K562 treated with DMSO at 1 percent for 48 hours (cell line): ENCODE data around the gene TNNC2. TPM values are rescaled to one million over a fixed set of nuclear protein-coding genes. Genes with fewer than 3 reads are reported as not detected.

ENCODE experiments used
- total RNA-seq: library from RNA; unstranded; fragments of 300-600 nt; gene quantifications from 2 replicates; pipeline ENCODE4 v1.2.3, GENCODE V29; 2022; ENCODE audit warnings: low replicate concordance; ENCODE audit errors: extremely low read depth

Gene TNNC2
- total RNA-seq = not detected in 2 replicates

GRCh38 chr20:45827030-45827652, at the start of gene TNNC2:
TSS of gene TNNC2 (minus strand) at chr20:45827312. CDS start at chr20:45827248, 64 bp downstream.

GRCh38 chr20:45857114-45857881, 30.2 kb upstream of the TNNC2 start, which contains the start of the genes ACOT8 and ZSWIM3:
TSS of gene ACOT8 (minus strand) at chr20:45857392. CDS start at chr20:45857315, 77 bp downstream.
TSS of gene ZSWIM3 (plus strand) at chr20:45857614. CDS start at chr20:45857826, 212 bp downstream.

GRCh38 chr20:45833030-45833882, 6.1 kb upstream of the TNNC2 start, which contains the start of gene SNX21:
TSS of gene SNX21 (plus strand) at chr20:45833799. CDS start at chr20:45833920, 121 bp downstream.

GRCh38 chr20:45812157-45813005, 14.7 kb downstream of the TNNC2 start, which contains the start of gene UBE2C:
TSS of gene UBE2C (plus strand) at chr20:45812644. CDS start at chr20:45812696, 52 bp downstream.

Other genes with a start within 250 kb of the TNNC2 start
- not detected in 2 replicates for gene WFDC8, start 248.0 kb downstream of the TNNC2 start, total RNA-seq
- gene WFDC10A, start 197.6 kb downstream of the TNNC2 start, total RNA-seq = not detected in 2 replicates
- not detected in 2 replicates for gene WFDC9, start 196.0 kb downstream of the TNNC2 start, total RNA-seq
- gene WFDC11, start 157.1 kb downstream of the TNNC2 start, total RNA-seq = not detected in 2 replicates
- not detected in 2 replicates for gene WFDC13, start 125.3 kb downstream of the TNNC2 start, total RNA-seq
- gene WFDC10B, start 122.3 kb downstream of the TNNC2 start, total RNA-seq = not detected in 2 replicates
- not detected in 2 replicates for gene SPINT4, start 105.0 kb downstream of the TNNC2 start, total RNA-seq
- not detected in 2 replicates for gene WFDC3, start 35.4 kb downstream of the TNNC2 start, total RNA-seq
- gene DNTTIP1, start 35.4 kb downstream of the TNNC2 start, total RNA-seq = not detected in 2 replicates
- gene UBE2C, start 14.7 kb downstream of the TNNC2 start, total RNA-seq = not detected in 2 replicates
- not detected in 2 replicates for gene SNX21, start 6.5 kb upstream of the TNNC2 start, total RNA-seq
- not detected in 2 replicates for gene ACOT8, start 30.1 kb upstream of the TNNC2 start, total RNA-seq
- gene ZSWIM3, start 30.3 kb upstream of the TNNC2 start, total RNA-seq = not detected in 2 replicates
- not detected in 2 replicates for gene ZSWIM1, start 53.9 kb upstream of the TNNC2 start, total RNA-seq
- gene SPATA25, start 60.3 kb upstream of the TNNC2 start, total RNA-seq = not detected in 2 replicates
- not detected in 2 replicates for gene NEURL2, start 63.9 kb upstream of the TNNC2 start, total RNA-seq
- gene CTSA, start 64.0 kb upstream of the TNNC2 start, total RNA-seq = not detected in 2 replicates
- gene PLTP, start 84.8 kb upstream of the TNNC2 start, total RNA-seq = not detected in 2 replicates
- not detected in 2 replicates for gene PCIF1, start 107.4 kb upstream of the TNNC2 start, total RNA-seq
- gene ZNF335, start 144.9 kb upstream of the TNNC2 start, total RNA-seq = not detected in 2 replicates
- not detected in 2 replicates for gene MMP9, start 181.6 kb upstream of the TNNC2 start, total RNA-seq
- not detected in 2 replicates for gene SLC12A5, start 201.9 kb upstream of the TNNC2 start, total RNA-seq